ENCODE measurements around the gene NPPB. TPM values are rescaled to one million over a fixed set of nuclear protein-coding genes. Genes with fewer than 3 reads are reported as not detected.

NPPB gene
- total RNA-seq, 1 donor from 2014 or later: not detected

GRCh38 chr1:11886986-11887665 lies 28.4 kb upstream of the NPPB start:
- Mint-ChIP-seq H3K27me3 (peaks cover 7% of the 10 kb centered on the region), H3K27ac (no peak overlapping the region), H3K36me3 (ENCODE audit: low read depth) (no peaks in the 10 kb centered on the region), H3K4me1 (no peaks in the 10 kb centered on the region), H3K4me3 (no peak overlapping the region), H3K9me3 (no peaks in the 10 kb centered on the region)
- CTCF ChIA-PET: no interaction called here
- DNase-seq (no peak), ATAC-seq (ENCODE audit: low read depth) (no peak)
- intact Hi-C loops (cut with micrococcal nuclease): no loop called here
- POLR2A ChIA-PET: interaction anchor here (2.1 kb wide), 1 partner anchor 20 kb away, joined by 8 read pairs; no protein-coding TSS in a partner anchor
- TF ChIP-seq CTCF (IDR thresholded peaks at IDR 0.05): no peak

GRCh38 chr1:11885916-11886315 lies 27.2 kb upstream of the NPPB start:
- DNase-seq: no peak
- Mint-ChIP-seq H3K27me3 (peaks cover 15% of the 10 kb centered on the region), H3K4me3 (no peak overlapping the region), H3K27ac (no peak overlapping the region), H3K4me1 (no peaks in the 10 kb centered on the region), H3K36me3 (ENCODE audit: low read depth) (no peaks in the 10 kb centered on the region), H3K9me3 (no peaks in the 10 kb centered on the region)
- ChIA-PET CTCF (no interaction called here), POLR2A (no interaction called here)
- TF ChIP-seq CTCF (IDR thresholded peaks at IDR 0.05): no peak
- no peak for ATAC-seq (ENCODE audit: low read depth)
- intact Hi-C loops (cut with micrococcal nuclease): no loop called here

GRCh38 chr1:11882814-11883538 lies 24.2 kb upstream of the NPPB start:
- Mint-ChIP-seq H3K36me3 (ENCODE audit: low read depth) (no peaks in the 10 kb centered on the region), H3K9me3 (no peaks in the 10 kb centered on the region), H3K4me3 (no peak overlapping the region), H3K27ac (no peak overlapping the region), H3K27me3 (peaks cover 15% of the 10 kb centered on the region), H3K4me1 (no peaks in the 10 kb centered on the region)
- ChIA-PET POLR2A (no interaction called here), CTCF (no interaction called here)
- DNase-seq: no peak
- ATAC-seq (ENCODE audit: low read depth): no peak
- intact Hi-C loops (cut with micrococcal nuclease): no loop called here
- no peak for TF ChIP-seq CTCF (IDR thresholded peaks at IDR 0.05)

GRCh38 chr1:11881749-11882441 lies 23.1 kb upstream of the NPPB start:
- no peak for TF ChIP-seq CTCF (IDR thresholded peaks at IDR 0.05)
- ChIA-PET CTCF (no interaction called here), POLR2A (interaction anchor here (0.7 kb wide), 1 partner anchor 26 kb away, joined by 4 read pairs; no protein-coding TSS in a partner anchor)
- no peaks in the 10 kb centered on the region for H3K4me1 Mint-ChIP-seq
- ATAC-seq (ENCODE audit: low read depth) (no peak), DNase-seq (no peak)
- no peaks in the 10 kb centered on the region for H3K9me3 Mint-ChIP-seq
- peaks cover 17% of the 10 kb centered on the region for H3K27me3 Mint-ChIP-seq
- H3K27ac Mint-ChIP-seq: no peak overlapping the region
- no peaks in the 10 kb centered on the region for H3K36me3 Mint-ChIP-seq (ENCODE audit: low read depth)
- H3K4me3 Mint-ChIP-seq: no peak overlapping the region
- intact Hi-C loops (cut with micrococcal nuclease): no loop called here
